ENCODE results near the gene BBS10. TPM values are rescaled to one million over a fixed set of nuclear protein-coding genes. Genes with fewer than 3 reads are reported as not detected.

Gene BBS10
- total RNA-seq, 5 donors from 2014 or later (not counting 1 experiment from before 2014, with no cell fraction given), result 3.1 to 8.3 (median 7.3) TPM

DNA sequence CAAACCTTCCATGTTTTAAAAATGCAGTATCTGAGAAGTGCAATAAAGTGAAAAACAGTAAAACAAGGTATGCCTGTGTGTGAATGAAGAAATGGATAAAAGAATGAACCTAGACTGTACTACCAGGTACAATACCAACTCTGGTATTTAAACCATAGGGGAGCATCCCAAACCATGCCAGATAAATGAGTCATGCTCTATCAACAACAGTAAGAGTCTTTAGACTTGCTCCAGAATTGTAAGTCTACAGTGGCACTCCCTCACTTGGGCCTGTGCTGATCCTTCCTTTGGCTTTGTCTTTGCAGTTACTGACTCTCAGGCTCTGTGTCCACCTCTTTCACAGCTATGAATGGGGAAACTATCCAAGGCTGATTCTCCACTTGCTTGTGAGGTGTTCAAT is 38.1 kb downstream of the BBS10 start:
- Histone ChIP-seq H3K4me3 (ENCODE audit: control insufficient read depth in 1 of 2, extremely low read depth in 1 of 2, low read length in 1 of 2) (no peak overlapping the region), H3K36me3 (ENCODE audit: control insufficient read depth in 2 of 2, extremely low read depth in 1 of 2, insufficient read depth in 1 of 2, low read length in 1 of 2) (no peaks in the 10 kb centered on the region), H3K27ac (ENCODE audit: low read length) (no peak overlapping the region), H3K4me1 (ENCODE audit: control insufficient read depth in 1 of 2, extremely low read depth in 1 of 2, insufficient read depth in 2 of 2, low read length in 2 of 2) (no peaks in the 10 kb centered on the region), H3K9me3 (no peaks in the 10 kb centered on the region), H3K27me3 (replicated peaks in 1 of 2; ENCODE audit: control insufficient read depth in 2 of 2, extremely low read depth in 1 of 2, insufficient read depth in 2 of 2, low read length in 1 of 2) (peaks cover 0 to 8% of the 10 kb centered on the region in 2 experiments)
- ChIA-PET POLR2A (interaction anchor here in 1 of 2 donors (0.6 kb wide), 1 partner anchor 175 kb away, joined by 7 read pairs; no protein-coding TSS in a partner anchor), CTCF (no interaction called here)
- DNase-seq (no peak), ATAC-seq (replicated peaks in 1 of 4) (no peak)
- no peak overlapping the region for H3K27ac Mint-ChIP-seq
- H3K4me1 Mint-ChIP-seq, result no peaks in the 10 kb centered on the region
- H3K27me3 Mint-ChIP-seq, result peaks cover 12 to 22% of the 10 kb centered on the region in 2 donors
- no peaks in the 10 kb centered on the region for H3K9me3 Mint-ChIP-seq
- no peaks in the 10 kb centered on the region for H3K36me3 Mint-ChIP-seq
- no peak overlapping the region for H3K4me3 Mint-ChIP-seq

DNA sequence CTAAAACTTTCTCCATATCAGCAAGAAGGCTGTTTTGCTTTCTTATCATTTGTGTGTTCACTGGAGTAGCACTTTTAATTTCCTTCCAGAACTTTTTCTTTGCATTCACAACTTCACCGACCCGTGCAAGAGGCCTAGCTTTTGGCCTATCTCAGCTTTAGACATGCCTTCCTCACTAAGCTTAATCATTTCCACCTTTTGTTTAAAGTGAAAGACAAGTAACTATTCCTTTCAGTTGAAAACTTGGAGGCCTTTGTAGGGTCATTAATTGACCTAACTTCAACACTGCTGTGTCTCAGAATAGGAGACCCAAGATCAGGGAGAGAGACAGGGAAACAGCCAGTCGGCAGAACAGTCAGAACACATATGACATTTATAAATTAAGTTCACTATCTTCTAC is 39.3 kb downstream of the BBS10 start:
- Mint-ChIP-seq H3K4me3 (no peak overlapping the region), H3K9me3 (no peaks in the 10 kb centered on the region), H3K27ac (no peak overlapping the region), H3K36me3 (no peaks in the 10 kb centered on the region), H3K4me1 (no peaks in the 10 kb centered on the region), H3K27me3 (peaks cover 11 to 21% of the 10 kb centered on the region in 2 donors)
- ATAC-seq (replicated peaks in 1 of 4) (no peak), DNase-seq (no peak)
- CTCF ChIA-PET, result no interaction called here
- Histone ChIP-seq H3K4me3 (ENCODE audit: control insufficient read depth in 1 of 2, extremely low read depth in 1 of 2, low read length in 1 of 2) (no peak overlapping the region), H3K27ac (ENCODE audit: low read length) (no peak overlapping the region), H3K36me3 (ENCODE audit: control insufficient read depth in 2 of 2, extremely low read depth in 1 of 2, insufficient read depth in 1 of 2, low read length in 1 of 2) (no peaks in the 10 kb centered on the region), H3K4me1 (ENCODE audit: control insufficient read depth in 1 of 2, extremely low read depth in 1 of 2, insufficient read depth in 2 of 2, low read length in 2 of 2) (no peaks in the 10 kb centered on the region), H3K9me3 (no peaks in the 10 kb centered on the region), H3K27me3 (replicated peaks in 1 of 2; ENCODE audit: control insufficient read depth in 2 of 2, extremely low read depth in 1 of 2, insufficient read depth in 2 of 2, low read length in 1 of 2) (peaks cover 0 to 8% of the 10 kb centered on the region in 2 experiments)
- 80% methylated on average over 2 of the region's 3 CpGs for WGBS (ENCODE audit: insufficient coverage)
- POLR2A ChIA-PET, result no interaction called here

DNA sequence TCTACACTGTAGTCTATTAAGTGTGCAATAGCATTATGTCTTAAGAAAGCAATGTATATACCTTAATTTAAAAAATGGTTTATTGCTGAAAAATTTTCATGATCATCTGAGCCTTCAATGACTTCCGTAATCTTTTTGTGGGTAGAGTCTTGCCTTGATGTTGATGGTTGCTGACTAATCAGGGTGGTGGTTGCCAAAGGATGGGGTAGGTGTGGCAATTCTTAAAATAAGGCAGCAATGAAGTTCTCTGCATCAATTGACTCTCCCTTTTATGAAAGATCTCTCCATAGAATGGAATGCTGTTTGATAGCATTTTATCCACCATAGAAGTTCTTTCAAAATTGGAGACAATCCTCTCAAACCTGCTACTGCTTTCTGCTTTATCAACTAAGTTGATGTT is 41.1 kb downstream of the BBS10 start:
- POLR2A ChIA-PET, result no interaction called here
- Mint-ChIP-seq H3K36me3 (no peaks in the 10 kb centered on the region), H3K4me1 (no peaks in the 10 kb centered on the region), H3K4me3 (no peak overlapping the region), H3K27me3 (peaks cover 11 to 20% of the 10 kb centered on the region in 2 donors), H3K27ac (no peak overlapping the region), H3K9me3 (no peaks in the 10 kb centered on the region)
- no peak overlapping the region for H3K27ac ChIP-seq (ENCODE audit: low read length)
- H3K4me3 ChIP-seq (ENCODE audit: control insufficient read depth in 1 of 2, extremely low read depth in 1 of 2, low read length in 1 of 2), result no peak overlapping the region
- H3K36me3 ChIP-seq (ENCODE audit: control insufficient read depth in 2 of 2, extremely low read depth in 1 of 2, insufficient read depth in 1 of 2, low read length in 1 of 2), result no peaks in the 10 kb centered on the region
- CTCF ChIA-PET, result no interaction called here
- no peaks in the 10 kb centered on the region for H3K9me3 ChIP-seq
- no peak for ATAC-seq (replicated peaks in 1 of 4)
- H3K27me3 ChIP-seq (replicated peaks in 1 of 2; ENCODE audit: control insufficient read depth in 2 of 2, extremely low read depth in 1 of 2, insufficient read depth in 2 of 2, low read length in 1 of 2), result no peaks in the 10 kb centered on the region
- WGBS (ENCODE audit: insufficient coverage), result no CpG with 5 or more reads among the region's 1 CpG
- no peak for DNase-seq
- no peaks in the 10 kb centered on the region for H3K4me1 ChIP-seq (ENCODE audit: control insufficient read depth in 1 of 2, extremely low read depth in 1 of 2, insufficient read depth in 2 of 2, low read length in 2 of 2)

DNA sequence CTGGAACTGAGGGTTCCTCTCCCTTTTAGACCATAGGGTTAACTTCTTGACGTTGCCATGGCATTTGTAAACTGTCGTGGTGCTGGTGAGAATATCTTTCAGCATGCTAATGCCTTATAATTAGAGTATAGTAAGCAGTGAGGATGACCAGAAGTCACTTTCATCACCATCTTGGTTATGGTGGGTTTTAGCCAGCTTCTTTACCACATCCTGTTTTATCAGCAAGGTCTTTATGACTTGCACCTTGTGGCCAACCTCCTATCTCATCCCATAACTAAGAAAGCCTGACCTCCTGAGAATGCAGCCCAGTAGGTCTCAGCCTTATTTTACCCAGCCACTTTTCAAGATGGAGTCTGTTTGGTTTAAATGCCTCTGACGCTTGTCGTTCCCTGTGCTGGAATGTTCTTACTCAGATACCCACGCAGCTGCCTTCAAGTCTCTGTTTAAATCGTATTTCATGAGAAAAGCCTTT is 44.2 kb downstream of the BBS10 start:
- CTCF ChIA-PET, result no interaction called here
- no peak overlapping the region for H3K27ac ChIP-seq (ENCODE audit: low read length)
- H3K36me3 ChIP-seq (ENCODE audit: control insufficient read depth in 2 of 2, extremely low read depth in 1 of 2, insufficient read depth in 1 of 2, low read length in 1 of 2), result no peaks in the 10 kb centered on the region
- Mint-ChIP-seq H3K4me1 (no peaks in the 10 kb centered on the region), H3K36me3 (no peaks in the 10 kb centered on the region), H3K27ac (no peak overlapping the region), H3K4me3 (no peak overlapping the region), H3K9me3 (no peaks in the 10 kb centered on the region), H3K27me3 (peaks cover 7 to 13% of the 10 kb centered on the region in 2 donors)
- POLR2A ChIA-PET, result no interaction called here
- ATAC-seq (replicated peaks in 1 of 4) (no peak), DNase-seq (no peak)
- no peaks in the 10 kb centered on the region for H3K9me3 ChIP-seq
- 87% methylated on average over 4 of the region's 6 CpGs for WGBS (ENCODE audit: insufficient coverage)
- H3K4me3 ChIP-seq (ENCODE audit: control insufficient read depth in 1 of 2, extremely low read depth in 1 of 2, low read length in 1 of 2), result no peak overlapping the region
- no peaks in the 10 kb centered on the region for H3K4me1 ChIP-seq (ENCODE audit: control insufficient read depth in 1 of 2, extremely low read depth in 1 of 2, insufficient read depth in 2 of 2, low read length in 2 of 2)
- H3K27me3 ChIP-seq (replicated peaks in 1 of 2; ENCODE audit: control insufficient read depth in 2 of 2, extremely low read depth in 1 of 2, insufficient read depth in 2 of 2, low read length in 1 of 2), result no peaks in the 10 kb centered on the region

DNA sequence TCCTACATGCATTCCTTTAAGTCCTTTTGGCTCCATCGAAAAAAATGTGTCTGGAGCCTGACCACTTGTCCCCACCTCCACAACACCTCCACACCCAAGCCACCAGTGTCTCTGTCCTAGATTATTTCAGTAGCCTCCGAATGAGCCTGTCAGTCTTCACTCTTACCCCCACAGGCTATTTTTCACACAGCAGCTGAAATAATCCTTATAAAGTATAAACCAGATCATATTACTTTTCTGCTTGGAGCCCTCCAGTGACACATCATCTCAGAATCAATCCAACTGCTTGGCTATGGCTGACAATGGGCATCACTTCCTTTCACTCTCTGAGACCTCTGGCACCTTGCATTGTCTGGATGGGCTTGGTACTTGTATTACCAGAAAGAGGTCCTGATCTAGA is 44.9 kb downstream of the BBS10 start:
- Mint-ChIP-seq H3K4me1 (no peaks in the 10 kb centered on the region), H3K4me3 (no peak overlapping the region), H3K27me3 (peaks cover 7 to 13% of the 10 kb centered on the region in 2 donors), H3K9me3 (no peaks in the 10 kb centered on the region), H3K36me3 (no peaks in the 10 kb centered on the region), H3K27ac (no peak overlapping the region)
- H3K27ac ChIP-seq (ENCODE audit: low read length), result no peak overlapping the region
- no peaks in the 10 kb centered on the region for H3K36me3 ChIP-seq (ENCODE audit: control insufficient read depth in 2 of 2, extremely low read depth in 1 of 2, insufficient read depth in 1 of 2, low read length in 1 of 2)
- DNase-seq (no peak), ATAC-seq (replicated peaks in 1 of 4) (no peak)
- no peaks in the 10 kb centered on the region for H3K9me3 ChIP-seq
- H3K27me3 ChIP-seq (replicated peaks in 1 of 2; ENCODE audit: control insufficient read depth in 2 of 2, extremely low read depth in 1 of 2, insufficient read depth in 2 of 2, low read length in 1 of 2), result no peaks in the 10 kb centered on the region
- ChIA-PET POLR2A (no interaction called here), CTCF (no interaction called here)
- H3K4me3 ChIP-seq (ENCODE audit: control insufficient read depth in 1 of 2, extremely low read depth in 1 of 2, low read length in 1 of 2), result no peak overlapping the region
- WGBS (ENCODE audit: insufficient coverage), result 81% methylated on average over 2 of the region's 2 CpGs
- no peaks in the 10 kb centered on the region for H3K4me1 ChIP-seq (ENCODE audit: control insufficient read depth in 1 of 2, extremely low read depth in 1 of 2, insufficient read depth in 2 of 2, low read length in 2 of 2)

DNA sequence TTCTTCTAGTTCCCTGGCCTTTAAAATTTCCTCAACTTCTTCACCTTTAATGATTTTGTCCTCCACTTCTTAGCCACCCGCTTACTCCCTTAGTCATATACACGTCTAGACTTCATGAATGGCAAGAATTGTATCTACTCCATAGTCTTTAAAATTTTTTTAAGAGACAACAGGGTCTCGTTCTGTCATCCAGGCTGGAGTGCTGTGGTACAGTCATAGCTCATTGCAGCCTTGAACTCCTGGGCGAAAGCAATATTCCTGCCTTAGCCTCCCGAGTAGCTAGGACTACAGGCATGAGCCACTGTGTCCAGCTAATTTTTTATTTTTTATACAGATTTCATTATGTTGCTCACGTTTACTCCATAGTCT is 47.9 kb downstream of the BBS10 start:
- H3K27me3 ChIP-seq (replicated peaks in 1 of 2; ENCODE audit: control insufficient read depth in 2 of 2, extremely low read depth in 1 of 2, insufficient read depth in 2 of 2, low read length in 1 of 2), result peaks cover 0 to 3% of the 10 kb centered on the region in 2 experiments
- Mint-ChIP-seq H3K9me3 (no peaks in the 10 kb centered on the region), H3K27ac (no peak overlapping the region), H3K36me3 (no peaks in the 10 kb centered on the region), H3K4me1 (no peaks in the 10 kb centered on the region), H3K4me3 (no peak overlapping the region), H3K27me3 (peaks cover 2 to 3% of the 10 kb centered on the region in 2 donors)
- no peak for DNase-seq
- no peak overlapping the region for H3K27ac ChIP-seq (ENCODE audit: low read length)
- no peak overlapping the region for H3K4me3 ChIP-seq (ENCODE audit: control insufficient read depth in 1 of 2, extremely low read depth in 1 of 2, low read length in 1 of 2)
- no peaks in the 10 kb centered on the region for H3K9me3 ChIP-seq
- ChIA-PET POLR2A (no interaction called here), CTCF (no interaction called here)
- 67% methylated on average over 5 of the region's 6 CpGs for WGBS (ENCODE audit: insufficient coverage)
- H3K36me3 ChIP-seq (ENCODE audit: control insufficient read depth in 2 of 2, extremely low read depth in 1 of 2, insufficient read depth in 1 of 2, low read length in 1 of 2), result no peaks in the 10 kb centered on the region
- ATAC-seq (replicated peaks in 1 of 4), result no peak
- H3K4me1 ChIP-seq (ENCODE audit: control insufficient read depth in 1 of 2, extremely low read depth in 1 of 2, insufficient read depth in 2 of 2, low read length in 2 of 2), result no peaks in the 10 kb centered on the region

Data from T-cell (primary cell).